Left lobe of liver (tissue), 2 donors: Measurements from ENCODE around the gene SIX2. TPM values are rescaled to one million over a fixed set of nuclear protein-coding genes. Genes with fewer than 3 reads are reported as not detected.
"Not testable (repeated sequence)": the region's sequence is repeated elsewhere in the genome, so short reads cannot be mapped to it uniquely, and the experiment has no call there.

ENCODE experiments used
- ATAC-seq: fragments of 200-7000 bp; cut with Tn5 transposase; one replicate; pipeline ENCODE4 v1.9.1; 2020; ENCODE audit warnings: mild to moderate bottlenecking, moderate library complexity
- DNase-seq: peaks from one replicate; pipeline ENCODE4 v3.0.0-alpha.2; 2020; ENCODE audit warnings: low spot score
- total RNA-seq: library from RNA; stranded (reverse); gene quantifications from one replicate; pipeline ENCODE4 v1.2.1, GENCODE V29; 2021
- donor health status: DM: no; HTN: no; CAD: no; lungs with moderate emphysema.
- donor health status: DM: no; HTN: yes; CAD: no.

Gene SIX2
- total RNA-seq, result not detected

- DNase-seq (peak; percentile 62), ATAC-seq (peak; percentile 73)
These were observed at the start of gene SIX2 for GRCh38 chr2:45009303-45009927. TSS of gene SIX2 (minus strand) at chr2:45009452. CDS start at chr2:45009110, 342 bp downstream.

GRCh38 chr2:45055162-45055605 is 45.9 kb upstream of the SIX2 start:
- DNase-seq (no peak), ATAC-seq (no peak)

GRCh38 chr2:45053966-45054365 is 44.7 kb upstream of the SIX2 start:
- ATAC-seq (no peak), DNase-seq (no peak)

- DNase-seq (no peak), ATAC-seq (no peak)
These were observed 43.2 kb upstream of the SIX2 start for GRCh38 chr2:45052388-45052928.

GRCh38 chr2:45049569-45050336 is 40.5 kb upstream of the SIX2 start:
- no peak for ATAC-seq

GRCh38 chr2:45047301-45047700 is 38.0 kb upstream of the SIX2 start:
- no peak for ATAC-seq
- DNase-seq, result no peak

More at GRCh38 chr2:45049569-45050336, 40.5 kb upstream of the SIX2 start:
- no peak for DNase-seq

GRCh38 chr2:45046786-45047185 is 37.5 kb upstream of the SIX2 start:
- ATAC-seq (no peak), DNase-seq (no peak)

- no peak for ATAC-seq
These were observed 36.5 kb upstream of the SIX2 start for GRCh38 chr2:45045706-45046105.

GRCh38 chr2:45044916-45045315 is 35.7 kb upstream of the SIX2 start:
- ATAC-seq (no peak), DNase-seq (no peak)

More at GRCh38 chr2:45045706-45046105, 36.5 kb upstream of the SIX2 start:
- no peak for DNase-seq

- DNase-seq, result no peak
- ATAC-seq, result no peak
These were observed 33.9 kb upstream of the SIX2 start for GRCh38 chr2:45043174-45043573.

GRCh38 chr2:45042401-45042800 is 33.1 kb upstream of the SIX2 start:
- ATAC-seq (no peak), DNase-seq (no peak)

GRCh38 chr2:45040786-45041185 is 31.5 kb upstream of the SIX2 start:
- no peak for ATAC-seq
- no peak for DNase-seq

- ATAC-seq, DNase-seq: not testable (repeated sequence)
These were observed 30.6 kb upstream of the SIX2 start for GRCh38 chr2:45039804-45040203.

GRCh38 chr2:45038861-45039260 is 29.6 kb upstream of the SIX2 start:
- not testable (repeated sequence) for ATAC-seq, DNase-seq

GRCh38 chr2:45033302-45033701 is 24.1 kb upstream of the SIX2 start:
- no peak for ATAC-seq
- DNase-seq, result no peak

GRCh38 chr2:45031028-45031427 is 21.8 kb upstream of the SIX2 start:
- ATAC-seq, result no peak
- DNase-seq, result no peak

GRCh38 chr2:45030553-45030952 is 21.3 kb upstream of the SIX2 start:
- no peak for ATAC-seq
- no peak for DNase-seq

GRCh38 chr2:45029215-45029614 is 20.0 kb upstream of the SIX2 start:
- no peak for ATAC-seq
- DNase-seq, result no peak

GRCh38 chr2:45028276-45028675 is 19.0 kb upstream of the SIX2 start:
- no peak for ATAC-seq
- no peak for DNase-seq

GRCh38 chr2:45026924-45027450 is 17.7 kb upstream of the SIX2 start:
- DNase-seq, result no peak
- no peak for ATAC-seq

- no peak for DNase-seq
- ATAC-seq, result no peak
These were observed 15.5 kb upstream of the SIX2 start for GRCh38 chr2:45024600-45025291.
